Endodermal cell (in vitro differentiated cells): ENCODE measurements around the gene TP53I13. TPM values are rescaled to one million over a fixed set of nuclear protein-coding genes. Genes with fewer than 3 reads are reported as not detected.

Experiments used
- DNase-seq: peaks from one replicate; pipeline ENCODE4 v3.0.0-alpha.2; 2017
- H3K27ac ChIP-seq: 2 replicates; pipeline ENCODE4 v1.5.1; 2013; ENCODE audit warnings: mild to moderate bottlenecking, low read depth, low read length, moderate library complexity
- H3K27me3 ChIP-seq: 2 replicates; pipeline ENCODE4 v1.6.1; 2013; ENCODE audit warnings: mild to moderate bottlenecking, low read length, moderate library complexity; ENCODE audit not compliant: insufficient read depth, control insufficient read depth, poor library complexity, severe bottlenecking
- H3K36me3 ChIP-seq: 2 replicates; pipeline ENCODE4 v1.7.0; 2013; ENCODE audit warnings: mild to moderate bottlenecking, low read length, moderate library complexity; ENCODE audit not compliant: control insufficient read depth, insufficient read depth
- H3K4me1 ChIP-seq: one replicate; pipeline ENCODE4 v1.7.0; 2013; ENCODE audit warnings: low read length; ENCODE audit not compliant: control insufficient read depth, insufficient read depth
- H3K4me3 ChIP-seq: 2 replicates; pipeline ENCODE4 v1.5.1; 2013; ENCODE audit warnings: mild to moderate bottlenecking, low read length, moderate library complexity
- H3K9ac ChIP-seq: 2 replicates; pipeline ENCODE4 v1.6.1; 2013; ENCODE audit warnings: mild to moderate bottlenecking, low read length, moderate library complexity; ENCODE audit not compliant: poor library complexity, severe bottlenecking; ENCODE audit errors: extremely low read depth
- H3K9me3 ChIP-seq: 2 replicates; pipeline ENCODE4 v1.6.1; 2013; ENCODE audit warnings: mild to moderate bottlenecking, low read length, moderate library complexity; ENCODE audit not compliant: control insufficient read depth
- H3K27ac Mint-ChIP-seq: 2 replicates; pipeline ENCODE4 v1.8.0; 2020; ENCODE audit warnings: mixed read lengths
- H3K27me3 Mint-ChIP-seq: 2 replicates; pipeline ENCODE4 v1.8.0; 2021; ENCODE audit warnings: mild to moderate bottlenecking, mixed read lengths; ENCODE audit not compliant: insufficient read depth
- H3K36me3 Mint-ChIP-seq: 2 replicates; pipeline ENCODE4 v1.8.0; 2020; ENCODE audit warnings: low read depth, mixed read lengths
- H3K4me1 Mint-ChIP-seq: 2 replicates; pipeline ENCODE4 v1.8.0; 2020; ENCODE audit warnings: mixed read lengths
- H3K4me3 Mint-ChIP-seq: 2 replicates; pipeline ENCODE4 v1.8.0; 2020; ENCODE audit warnings: mild to moderate bottlenecking, moderate library complexity, mixed read lengths
- H3K9me3 Mint-ChIP-seq: 2 replicates; pipeline ENCODE4 v1.8.0; 2020; ENCODE audit warnings: mild to moderate bottlenecking, mixed read lengths
- WGBS, 2 experiments: methylation state at CpG; one replicate each; pipeline versions ENCODE4 v1.1.5 to v1.1.7; 2013; ENCODE audit warnings: missing lambda C conversion rate in 2 of 2, mixed read lengths in 1 of 2; ENCODE audit not compliant: insufficient coverage in 1 of 2, insufficient read length in 1 of 2; 5-methylcytosine and 5-hydroxymethylcytosine counted together
- total RNA-seq, 2 donors: library from RNA; stranded (reverse); fragmentation: NEBNext Ultra II Directional in 1 of 2; extraction: Animal tissue kit (Norgen Biotek cat#: 25700) in 1 of 2; gene quantifications; 2 replicates in 1 of 2; 3 replicates in 1 of 2; pipeline ENCODE4 v1.2.1, GENCODE V29; 2021
- TF ChIP-seq, protein P1 (sequence below): fragments of 200-600 bp; sonication (generic); conservative IDR thresholded peaks from 2 replicates; pipeline ENCODE4 v1.5.0; 2021; ENCODE audit warnings: antibody characterized with exemption, mild to moderate bottlenecking

The TP53I13 gene
- total RNA-seq, 2 donors from 2014 or later: 21.7 to 31.0 TPM

DNA sequence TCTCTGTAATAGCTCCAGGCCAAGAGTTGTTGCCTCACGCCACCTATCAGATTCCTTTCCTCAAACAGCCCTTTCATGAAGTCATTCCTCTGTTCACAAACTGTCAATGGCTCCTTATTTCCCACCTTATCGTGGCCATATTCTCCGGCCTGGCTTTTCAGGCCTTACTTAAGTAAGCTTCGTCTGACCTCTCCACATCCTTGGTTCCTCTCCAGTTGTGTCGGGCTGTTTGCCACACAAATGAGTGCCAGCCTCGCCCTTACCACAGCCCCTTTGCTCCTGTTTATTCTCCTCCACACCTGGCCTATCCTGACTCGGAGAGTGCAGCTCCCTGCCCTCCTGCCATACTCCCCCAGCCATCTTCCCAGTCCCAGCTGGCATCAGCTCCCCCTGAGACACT is 2.0 kb downstream of the TP53I13 start:
- DNase-seq: peak; percentile 32
- H3K27ac Mint-ChIP-seq: no peak overlapping the region
- TF ChIP-seq, protein P1, sequence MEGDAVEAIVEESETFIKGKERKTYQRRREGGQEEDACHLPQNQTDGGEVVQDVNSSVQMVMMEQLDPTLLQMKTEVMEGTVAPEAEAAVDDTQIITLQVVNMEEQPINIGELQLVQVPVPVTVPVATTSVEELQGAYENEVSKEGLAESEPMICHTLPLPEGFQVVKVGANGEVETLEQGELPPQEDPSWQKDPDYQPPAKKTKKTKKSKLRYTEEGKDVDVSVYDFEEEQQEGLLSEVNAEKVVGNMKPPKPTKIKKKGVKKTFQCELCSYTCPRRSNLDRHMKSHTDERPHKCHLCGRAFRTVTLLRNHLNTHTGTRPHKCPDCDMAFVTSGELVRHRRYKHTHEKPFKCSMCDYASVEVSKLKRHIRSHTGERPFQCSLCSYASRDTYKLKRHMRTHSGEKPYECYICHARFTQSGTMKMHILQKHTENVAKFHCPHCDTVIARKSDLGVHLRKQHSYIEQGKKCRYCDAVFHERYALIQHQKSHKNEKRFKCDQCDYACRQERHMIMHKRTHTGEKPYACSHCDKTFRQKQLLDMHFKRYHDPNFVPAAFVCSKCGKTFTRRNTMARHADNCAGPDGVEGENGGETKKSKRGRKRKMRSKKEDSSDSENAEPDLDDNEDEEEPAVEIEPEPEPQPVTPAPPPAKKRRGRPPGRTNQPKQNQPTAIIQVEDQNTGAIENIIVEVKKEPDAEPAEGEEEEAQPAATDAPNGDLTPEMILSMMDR: no peak
- no peaks in the 10 kb centered on the region for H3K9me3 Mint-ChIP-seq
- H3K36me3 Mint-ChIP-seq: peaks cover 8% of the 10 kb centered on the region
- Histone ChIP-seq H3K4me1 (no peaks in the 10 kb centered on the region), H3K27me3 (peaks cover 23% of the 10 kb centered on the region), H3K27ac (no peak overlapping the region), H3K9me3 (no peaks in the 10 kb centered on the region), H3K36me3 (peaks cover 16% of the 10 kb centered on the region), H3K9ac (no peak overlapping the region), H3K4me3 (no peak overlapping the region)
- WGBS, 2 experiments: 91 to 99% methylated on average over 6 to 7 of the region's 7 CpGs
- H3K27me3 Mint-ChIP-seq: peaks cover 37% of the 10 kb centered on the region
- peaks cover 10% of the 10 kb centered on the region for H3K4me1 Mint-ChIP-seq
- no peak overlapping the region for H3K4me3 Mint-ChIP-seq

- H3K4me3 Mint-ChIP-seq: no peak overlapping the region
Observed at GRCh38 chr17:29571486-29571882, 3.0 kb downstream of the TP53I13 start.

GRCh38 chr17:29571883-29572681 is 3.6 kb downstream of the TP53I13 start:
- no peak for DNase-seq
- Mint-ChIP-seq H3K4me3 (no peak overlapping the region), H3K9me3 (no peaks in the 10 kb centered on the region), H3K4me1 (peaks cover 4% of the 10 kb centered on the region), H3K27ac (no peak overlapping the region), H3K36me3 (peaks cover 11% of the 10 kb centered on the region), H3K27me3 (peaks cover 24% of the 10 kb centered on the region)
- Histone ChIP-seq H3K27ac (no peak overlapping the region), H3K9ac (no peak overlapping the region), H3K36me3 (peaks cover 20% of the 10 kb centered on the region), H3K27me3 (peaks cover 9% of the 10 kb centered on the region), H3K9me3 (no peaks in the 10 kb centered on the region), H3K4me1 (no peaks in the 10 kb centered on the region), H3K4me3 (no peak overlapping the region)
- 82 to 87% methylated on average over 12 to 30 of the region's 30 CpGs for WGBS, 2 experiments
- TF ChIP-seq, protein P1: no peak

More at GRCh38 chr17:29571486-29571882, 3.0 kb downstream of the TP53I13 start:
- Mint-ChIP-seq H3K27me3 (peaks cover 27% of the 10 kb centered on the region), H3K9me3 (no peaks in the 10 kb centered on the region), H3K27ac (no peak overlapping the region), H3K4me1 (peaks cover 4% of the 10 kb centered on the region), H3K36me3 (peaks cover 11% of the 10 kb centered on the region)
- TF ChIP-seq, protein P1: no peak
- H3K4me3 ChIP-seq: no peak overlapping the region
- H3K27ac ChIP-seq: no peak overlapping the region
- 93 to 98% methylated on average over 5 to 6 of the region's 6 CpGs for WGBS, 2 experiments
- H3K4me1 ChIP-seq: no peaks in the 10 kb centered on the region
- no peak for DNase-seq
- H3K36me3 ChIP-seq: peaks cover 20% of the 10 kb centered on the region
- no peaks in the 10 kb centered on the region for H3K9me3 ChIP-seq
- H3K9ac ChIP-seq: no peak overlapping the region
- H3K27me3 ChIP-seq: peaks cover 13% of the 10 kb centered on the region
